Neuronal stem cell (in vitro differentiated cells): Measurements from ENCODE around the gene CD34.

Experiments
- DNase-seq: peaks from one replicate; pipeline ENCODE4 v3.0.0-alpha.2; 2013; ENCODE audit warnings: low spot score
- H2AFZ ChIP-seq: one replicate; pipeline ENCODE4 v1.6.1; 2013; ENCODE audit warnings: mild to moderate bottlenecking, low read length, inconsistent platforms
- H2AK5ac ChIP-seq: 2 replicates; pipeline ENCODE4 v1.6.1; 2013; ENCODE audit warnings: low read depth, mild to moderate bottlenecking, inconsistent platforms, low read length, moderate library complexity, mixed read lengths
- H2BK120ac ChIP-seq: 2 replicates; pipeline ENCODE4 v1.6.1; 2013; ENCODE audit warnings: low read depth, mild to moderate bottlenecking, inconsistent platforms, low read length, moderate library complexity, mixed read lengths
- H2BK12ac ChIP-seq: one replicate; pipeline ENCODE4 v1.6.1; 2013; ENCODE audit warnings: low read length, inconsistent platforms
- H2BK15ac ChIP-seq: 2 replicates; pipeline ENCODE4 v1.6.1; 2013; ENCODE audit warnings: mild to moderate bottlenecking, low read length, inconsistent platforms, mixed read lengths
- H2BK5ac ChIP-seq: one replicate; pipeline ENCODE4 v1.6.1; 2013; ENCODE audit warnings: inconsistent platforms, mild to moderate bottlenecking, low read length, moderate library complexity
- H3K14ac ChIP-seq: one replicate; pipeline ENCODE4 v1.6.1; 2013; ENCODE audit warnings: low read length, inconsistent platforms
- H3K18ac ChIP-seq: 2 replicates; pipeline ENCODE4 v1.6.1; 2013; ENCODE audit warnings: low read length, inconsistent platforms
- H3K23ac ChIP-seq: 2 replicates; pipeline ENCODE4 v1.6.1; 2013; ENCODE audit warnings: low read depth, mild to moderate bottlenecking, mixed read lengths, low read length, inconsistent platforms; ENCODE audit not compliant: poor library complexity
- H3K27ac ChIP-seq: replicated peaks from 3 replicates; pipeline ENCODE4 v1.5.1; 2013; ENCODE audit warnings: low read length, inconsistent platforms
- H3K27me3 ChIP-seq, 3 experiments: 2 replicates each; pipeline ENCODE4 v1.6.1; 2013; ENCODE audit warnings: low read length in 3 of 3, mild to moderate bottlenecking in 2 of 3, inconsistent platforms in 1 of 3, low read depth in 1 of 3, mixed read lengths in 1 of 3, moderate library complexity in 1 of 3; ENCODE audit not compliant: control insufficient read depth in 3 of 3, insufficient read depth in 3 of 3
- H3K36me3 ChIP-seq, 2 donors: replicated peaks in 1 of 2; 2 replicates each; pipeline ENCODE4 v1.6.1; 2013; ENCODE audit warnings: low read length in 2 of 2; ENCODE audit not compliant: control insufficient read depth in 2 of 2, insufficient read depth in 2 of 2
- H3K4ac ChIP-seq: 2 replicates; pipeline ENCODE4 v1.6.1; 2013; ENCODE audit warnings: inconsistent platforms, mild to moderate bottlenecking, low read length, moderate library complexity
- H3K4me1 ChIP-seq, 2 donors: 1 replicate in 1 of 2; 2 replicates in 1 of 2; pipeline ENCODE4 v1.6.1; 2013; ENCODE audit warnings: low read length in 2 of 2, low read depth in 1 of 2; ENCODE audit not compliant: control insufficient read depth in 2 of 2, insufficient read depth in 1 of 2
- H3K4me2 ChIP-seq: one replicate; pipeline ENCODE4 v1.6.1; 2013; ENCODE audit warnings: mild to moderate bottlenecking, low read length, inconsistent platforms; ENCODE audit not compliant: insufficient read depth, poor library complexity, severe bottlenecking
- H3K4me3 ChIP-seq, 2 donors: 2 replicates each; pipeline ENCODE4 v1.5.1; 2013; ENCODE audit warnings: low read length in 2 of 2, mild to moderate bottlenecking in 2 of 2, inconsistent platforms in 1 of 2, moderate library complexity in 1 of 2
- H3K79me1 ChIP-seq: one replicate; pipeline ENCODE4 v1.6.1; 2013; ENCODE audit warnings: low read depth, mild to moderate bottlenecking, inconsistent platforms, low read length, moderate library complexity
- H3K9ac ChIP-seq: one replicate; pipeline ENCODE4 v1.6.1; 2013; ENCODE audit warnings: mild to moderate bottlenecking, low read depth, low read length, inconsistent platforms; ENCODE audit not compliant: poor library complexity
- H3K9me3 ChIP-seq, 2 donors: replicated peaks in 1 of 2; 2 replicates each; pipeline versions ENCODE3 to v1.6.1; 2013; ENCODE audit warnings: low read length in 2 of 2, mild to moderate bottlenecking in 2 of 2, inconsistent platforms in 1 of 2, low read depth in 1 of 2, mixed read lengths in 1 of 2, moderate library complexity in 1 of 2; ENCODE audit not compliant: control insufficient read depth in 2 of 2, insufficient read depth in 1 of 2
- H4K8ac ChIP-seq: one replicate; pipeline ENCODE4 v1.6.1; 2013; ENCODE audit warnings: low read depth, mild to moderate bottlenecking, inconsistent platforms, low read length, moderate library complexity
- H4K91ac ChIP-seq: one replicate; pipeline ENCODE4 v1.6.1; 2013; ENCODE audit warnings: low read length, low read depth, mild to moderate bottlenecking, inconsistent platforms; ENCODE audit not compliant: poor library complexity
- WGBS, 2 donors: extraction: QIAGEN DNeasy Blood & Tissue Kit; methylation state at CpG; one replicate each; pipeline ENCODE4 v1.1.7; 2013; ENCODE audit warnings: missing lambda C conversion rate in 2 of 2, mixed read lengths in 1 of 2; ENCODE audit not compliant: insufficient read length in 2 of 2, insufficient replicate concordance in 1 of 2; ENCODE audit errors: extremely low coverage in 2 of 2; 5-methylcytosine and 5-hydroxymethylcytosine counted together

The CD34 gene

GRCh38 chr1:207951652-207952051, 40.7 kb upstream of the CD34 start:
- no peaks in the 10 kb centered on the region for H3K4me1 ChIP-seq
- no peak overlapping the region for H3K9ac ChIP-seq
- H3K18ac ChIP-seq, result no peak overlapping the region
- no peak overlapping the region for H2AK5ac ChIP-seq
- H3K9me3 ChIP-seq, result no peaks in the 10 kb centered on the region
- no peak overlapping the region for H2AFZ ChIP-seq
- no peak overlapping the region for H2BK5ac ChIP-seq
- H3K4me3 ChIP-seq, result no peak overlapping the region
- no peak overlapping the region for H3K14ac ChIP-seq
- H4K91ac ChIP-seq, result no peak overlapping the region
- no peak overlapping the region for H2BK120ac ChIP-seq
- no peak overlapping the region for H2BK12ac ChIP-seq
- H3K27ac ChIP-seq, result no peak overlapping the region
- no peak overlapping the region for H3K4me2 ChIP-seq
- no peak overlapping the region for H4K8ac ChIP-seq
- no peak overlapping the region for H2BK15ac ChIP-seq
- no peaks in the 10 kb centered on the region for H3K79me1 ChIP-seq
- no CpG with 5 or more reads among the region's 3 CpGs for WGBS, 2 donors
- DNase-seq, result no peak
- no peak overlapping the region for H3K23ac ChIP-seq
- H3K4ac ChIP-seq, result no peak overlapping the region
- no peaks in the 10 kb centered on the region for H3K36me3 ChIP-seq
- peaks cover 0 to 36% (median 0%) of the 10 kb centered on the region in 3 experiments for H3K27me3 ChIP-seq

- no peak for DNase-seq
- no peak overlapping the region for H4K8ac ChIP-seq
Observed at GRCh38 chr1:207950750-207951149, 39.8 kb upstream of the CD34 start.

GRCh38 chr1:207949571-207950195, 38.8 kb upstream of the CD34 start:
- Histone ChIP-seq H3K14ac (no peak overlapping the region), H3K23ac (no peak overlapping the region), H3K27me3 (peaks cover 0 to 17% (median 0%) of the 10 kb centered on the region in 3 experiments), H2BK5ac (no peak overlapping the region), H4K8ac (no peak overlapping the region), H2AK5ac (no peak overlapping the region), H2BK120ac (no peak overlapping the region), H2BK12ac (no peak overlapping the region), H3K4me1 (no peaks in the 10 kb centered on the region), H3K36me3 (no peaks in the 10 kb centered on the region), H2AFZ (no peak overlapping the region), H3K9me3 (no peaks in the 10 kb centered on the region), H4K91ac (no peak overlapping the region), H3K79me1 (no peaks in the 10 kb centered on the region), H3K9ac (no peak overlapping the region), H3K27ac (no peak overlapping the region), H2BK15ac (no peak overlapping the region), H3K4me2 (no peak overlapping the region), H3K4me3 (no peak overlapping the region), H3K18ac (no peak overlapping the region), H3K4ac (no peak overlapping the region)
- no peak for DNase-seq
- no CpG with 5 or more reads among the region's 3 CpGs for WGBS, 2 donors

More at GRCh38 chr1:207950750-207951149, 39.8 kb upstream of the CD34 start:
- Histone ChIP-seq H3K27ac (no peak overlapping the region), H3K4ac (no peak overlapping the region), H2BK120ac (no peak overlapping the region), H3K4me2 (no peak overlapping the region), H3K79me1 (no peaks in the 10 kb centered on the region), H2BK15ac (no peak overlapping the region), H3K9me3 (no peaks in the 10 kb centered on the region), H3K23ac (no peak overlapping the region), H3K4me3 (no peak overlapping the region), H2BK5ac (no peak overlapping the region), H2AK5ac (no peak overlapping the region), H3K14ac (no peak overlapping the region), H4K91ac (no peak overlapping the region), H2BK12ac (no peak overlapping the region), H3K27me3 (peaks cover 0 to 27% (median 0%) of the 10 kb centered on the region in 3 experiments), H3K18ac (no peak overlapping the region), H2AFZ (no peak overlapping the region), H3K36me3 (no peaks in the 10 kb centered on the region), H3K4me1 (no peaks in the 10 kb centered on the region), H3K9ac (no peak overlapping the region)
- no CpG with 5 or more reads among the region's 2 CpGs for WGBS, 2 donors

- H3K18ac ChIP-seq, result no peak overlapping the region
- H3K4me2 ChIP-seq, result no peak overlapping the region
- H4K8ac ChIP-seq, result no peak overlapping the region
- H3K14ac ChIP-seq, result no peak overlapping the region
- H2BK5ac ChIP-seq, result no peak overlapping the region
- H2AK5ac ChIP-seq, result no peak overlapping the region
- no peak overlapping the region for H3K23ac ChIP-seq
- DNase-seq, result no peak
- H3K36me3 ChIP-seq, result no peaks in the 10 kb centered on the region
- no peaks in the 10 kb centered on the region for H3K79me1 ChIP-seq
- no peak overlapping the region for H2AFZ ChIP-seq
- no peak overlapping the region for H3K4ac ChIP-seq
- no peaks in the 10 kb centered on the region for H3K4me1 ChIP-seq
- no peak overlapping the region for H3K27ac ChIP-seq
- H2BK120ac ChIP-seq, result no peak overlapping the region
- no peak overlapping the region for H2BK15ac ChIP-seq
- H3K9me3 ChIP-seq, result no peaks in the 10 kb centered on the region
- peaks cover 0 to 7% (median 0%) of the 10 kb centered on the region in 3 experiments for H3K27me3 ChIP-seq
- no peak overlapping the region for H2BK12ac ChIP-seq
- no peak overlapping the region for H4K91ac ChIP-seq
- no peak overlapping the region for H3K9ac ChIP-seq
- no CpG with 5 or more reads among the region's 3 CpGs for WGBS, 2 donors
- H3K4me3 ChIP-seq, result no peak overlapping the region
Observed at GRCh38 chr1:207948536-207949250, 37.8 kb upstream of the CD34 start.
